HepG2 (cell line): ENCODE measurements around the gene SLC1A2. TPM values are rescaled to one million over a fixed set of nuclear protein-coding genes. Genes with fewer than 3 reads are reported as not detected.

Experiments used
- ATAC-seq: fragments of 200-7000 bp; cut with Tn5 transposase; 3 replicates; pipeline ENCODE4 v1.9.1; 2020; ENCODE audit warnings: mild to moderate bottlenecking, moderate library complexity
- BruUV-seq: library from RNA; stranded (reverse); fragments of 400-500 nt; replicated peaks from 2 replicates; lab custom pipeline; 2021; lab: Mats Ljungman, UMichigan
- CTCF ChIA-PET: fragments of 300-600 bp; formaldehyde crosslinking; extraction: SDS; loops from one replicate; lab custom pipeline; 2021; ENCODE audit warnings: low total read pairs, inconsistent platforms, low intra/inter-chr PET ratio; lab: Yijun Ruan, JAX
- POLR2A ChIA-PET: fragments of 350-600 bp; sonication (Branson Sonifier 250); formaldehyde crosslinking; loops from one replicate; lab custom pipeline; 2020; ENCODE audit warnings: antibody characterized with exemption, inconsistent platforms; lab: Yijun Ruan, JAX
- DNase-seq: peaks from one replicate; pipeline ENCODE4 v3.0.0-alpha.2; 2015; ENCODE audit warnings: low spot score
- FAIRE-seq: peaks from 3 replicates; lab custom pipeline; 2011; peaks lifted over from hg19 to GRCh38; lab: Jason Lieb, UNC
- H2AFZ ChIP-seq: one replicate; pipeline ENCODE4 v1.6.1; 2011; ENCODE audit warnings: low read length, inconsistent platforms
- H3K27ac ChIP-seq: fragments of 300-600 bp; 3 replicates; pipeline ENCODE4 v1.8.0; 2011; ENCODE audit warnings: mixed run types, mild to moderate bottlenecking, mixed read lengths, low read length, inconsistent platforms; ENCODE audit not compliant: insufficient read depth; ENCODE audit errors: extremely low read length
- H3K27me3 ChIP-seq, 2 experiments: fragments of 200-600 bp in 1 of 2; 2 replicates in 1 of 2; 3 replicates in 1 of 2; pipeline versions ENCODE4 v1.6.0 to v1.8.0; 2011; ENCODE audit warnings: low read length in 2 of 2, mild to moderate bottlenecking in 2 of 2, moderate library complexity in 2 of 2, inconsistent platforms in 1 of 2; ENCODE audit not compliant: insufficient read depth in 2 of 2, control insufficient read depth in 1 of 2
- H3K36me3 ChIP-seq, 2 experiments: fragments of 200-600 bp in 1 of 2; replicated peaks in 1 of 2; 2 replicates in 1 of 2; 3 replicates in 1 of 2; pipeline versions ENCODE4 v1.5.1 to v1.8.0; 2011; ENCODE audit warnings: low read length in 2 of 2, inconsistent platforms in 1 of 2; ENCODE audit not compliant: insufficient read depth in 2 of 2, control insufficient read depth in 1 of 2
- H3K4me1 ChIP-seq: 2 replicates; pipeline ENCODE4 v1.5.1; 2012; ENCODE audit warnings: low read length, inconsistent platforms; ENCODE audit not compliant: insufficient read depth
- H3K4me2 ChIP-seq: 2 replicates; pipeline ENCODE4 v1.6.0; 2011; ENCODE audit warnings: low read depth, low read length, inconsistent platforms
- H3K4me3 ChIP-seq, 3 experiments: fragments of 200-600 bp in 1 of 3; sonication (generic), shearing (Covaris generic) in 1 of 3; replicated peaks in 1 of 3; 2 replicates each; pipeline ENCODE4 v1.5.1; 2011 to 2016; ENCODE audit warnings: low read length in 3 of 3, inconsistent platforms in 2 of 3, low read depth in 2 of 3, mild to moderate bottlenecking in 2 of 3, control low read depth in 1 of 3, mixed read lengths in 1 of 3; ENCODE audit not compliant: insufficient read depth in 1 of 3
- H3K79me2 ChIP-seq: one replicate; pipeline ENCODE4 v1.6.1; 2011; ENCODE audit warnings: low read length, inconsistent platforms; ENCODE audit not compliant: insufficient read depth
- H3K9ac ChIP-seq: 2 replicates; pipeline ENCODE4 v1.6.0; 2011; ENCODE audit warnings: mild to moderate bottlenecking, low read depth, low read length, inconsistent platforms; ENCODE audit not compliant: insufficient read depth
- H3K9me3 ChIP-seq: 2 replicates; pipeline ENCODE4 v1.5.1; 2012; ENCODE audit warnings: mild to moderate bottlenecking, low read length
- H4K20me1 ChIP-seq: 2 replicates; pipeline ENCODE4 v1.6.0; 2011; ENCODE audit warnings: inconsistent platforms, mild to moderate bottlenecking, low read length, moderate library complexity; ENCODE audit not compliant: insufficient read depth
- CBX2 ChIP-seq, 2 experiments: fragments of 200-600 bp in 1 of 2; sonication (generic); formaldehyde crosslinking in 1 of 2; IDR thresholded peaks; 2 replicates each; pipeline versions ENCODE4 v1.7.0 to v1.8.1; 2018 to 2022; ENCODE audit warnings: low read depth in 2 of 2, low read length in 1 of 2, mild to moderate bottlenecking in 1 of 2, missing genetic modification reagents in 1 of 2
- IKZF4 ChIP-seq: sonication (generic); formaldehyde crosslinking; IDR thresholded peaks from 2 replicates; pipeline ENCODE4 v1.5.1; 2020; ENCODE audit warnings: borderline replicate concordance, mild to moderate bottlenecking, low read depth, missing genetic modification reagents; ENCODE audit errors: not compliant biosample characterization
- NFRKB ChIP-seq: fragments of 450-650 bp; IDR thresholded peaks from 2 replicates; pipeline ENCODE4 v1.6.1; 2017
- PAX8 ChIP-seq: sonication (generic); formaldehyde crosslinking; IDR thresholded peaks from 2 replicates; pipeline ENCODE4 v1.8.0; 2022; ENCODE audit warnings: mild to moderate bottlenecking, missing genetic modification reagents, borderline replicate concordance
- SIN3A ChIP-seq: IDR thresholded peaks from 2 replicates; pipeline ENCODE4 v1.6.1; 2011; ENCODE audit warnings: low read depth, mild to moderate bottlenecking, control low read depth, low read length, borderline replicate concordance
- SMYD3 ChIP-seq: sonication (generic); formaldehyde crosslinking; IDR thresholded peaks from 2 replicates; pipeline ENCODE4 v1.8.1; 2023; ENCODE audit warnings: mild to moderate bottlenecking, missing genetic modification reagents
- TARDBP ChIP-seq: sonication (generic); formaldehyde crosslinking; IDR thresholded peaks from 2 replicates; pipeline ENCODE4 v1.8.0; 2022; ENCODE audit warnings: mild to moderate bottlenecking, missing genetic modification reagents
- TEAD2 ChIP-seq: sonication (generic); formaldehyde crosslinking; IDR thresholded peaks from 2 replicates; pipeline ENCODE4 v1.9.0; 2021; ENCODE audit warnings: missing genetic modification reagents
- XRCC5 ChIP-seq: fragments of 200-400 bp; formaldehyde crosslinking; optimal IDR thresholded peaks from 2 replicates; pipeline ENCODE3; 2017; ENCODE audit warnings: mild to moderate bottlenecking, low read length
- ZBTB38 ChIP-seq: sonication (generic); formaldehyde crosslinking; IDR thresholded peaks from 2 replicates; pipeline ENCODE4 v1.5.1; 2020; ENCODE audit warnings: mild to moderate bottlenecking, missing genetic modification reagents
- ZNF501 ChIP-seq: sonication (generic); formaldehyde crosslinking; IDR thresholded peaks from 2 replicates; pipeline ENCODE4 v1.5.1; 2020; ENCODE audit warnings: mild to moderate bottlenecking, moderate library complexity, missing genetic modification reagents
- ZNF616 ChIP-seq: sonication (generic); formaldehyde crosslinking; IDR thresholded peaks from 2 replicates; pipeline ENCODE4 v1.5.0; 2020; ENCODE audit warnings: low read depth, mild to moderate bottlenecking, missing genetic modification reagents
- WGBS: methylation state at CpG from one replicate; pipeline ENCODE4 v1.1.6; 2017; ENCODE audit warnings: low lambda C conversion rate; 5-methylcytosine and 5-hydroxymethylcytosine counted together
- in situ Hi-C: cut with HindIII; loops from 2 replicates; pipeline ENCODE4 v1.10.0; 2017; ENCODE audit warnings: low pct_unique_long_range_greater_than_20kb; ENCODE audit not compliant: extremely low pct_ligation_motif_present
- intact Hi-C: fragments of 100-400 bp; cut with micrococcal nuclease; formaldehyde crosslinking; loops from one replicate; pipeline ENCODE4 v1.10.0; 2022; ENCODE audit not compliant: unreplicated experiment
- polyA plus RNA-seq, 8 experiments: library from polyadenylated mRNA; depleted of rRNA in 3 of 8; stranded (reverse) in 7 of 8; unstranded in 1 of 8; fragments of >200 nt; fragmentation: Illumina TruSeq in 4 of 8; extraction: Trizol in 4 of 8; gene quantifications; 2 replicates each; pipeline versions ENCODE4 v1.2.1 to v1.2.3, GENCODE V29; 2011 to 2016; ENCODE audit warnings: low read depth in 4 of 8, missing spikeins in 1 of 8, mixed read lengths in 1 of 8; ENCODE audit not compliant: insufficient read depth in 1 of 8
- total RNA-seq, 5 experiments: library from RNA; depleted of rRNA; stranded (reverse); fragments of >200 nt; fragmentation: Illumina TruSeq; extraction: Trizol; gene quantifications; 2 replicates each; pipeline ENCODE4 v1.2.3, GENCODE V29; 2016; ENCODE audit warnings: low read depth in 1 of 5
- TF ChIP-seq, protein P1 (sequence below): sonication (generic); formaldehyde crosslinking; IDR thresholded peaks from 2 replicates; pipeline ENCODE4 v1.4.0; 2020; ENCODE audit warnings: missing genetic modification reagents

The SLC1A2 gene
- total and polyA plus RNA-seq, 2 of the 13 experiments (the other 11 are each of a cell fraction or from before 2014, with no cell fraction given): 23.2 to 43.2 TPM

- ChIA-PET POLR2A (no interaction called here), CTCF (no interaction called here)
- no peak for FAIRE-seq
- in situ Hi-C loops (no loop called here), intact Hi-C loops (no loop called here)
- BruUV-seq: no TSS peak
- no peaks in the 10 kb centered on the region for H4K20me1 ChIP-seq
- TF ChIP-seq PAX8 (CRISPR knock-in tag) (no peak), SIN3A (no peak), ZBTB38 (CRISPR knock-in tag) (no peak), IKZF4 (no peak), ZNF501 (CRISPR knock-in tag) (no peak), ZNF616 (CRISPR knock-in tag) (no peak), TARDBP (CRISPR knock-in tag) (no peak), NFRKB (no peak), CBX2 (IDR thresholded peaks at IDR 0.05; ENCODE audit: low read depth, low read length) (no peak), CBX2 (CRISPR knock-in tag; IDR thresholded peaks at IDR 0.05; ENCODE audit: low read depth) (no peak), XRCC5 (no peak), SMYD3 (CRISPR knock-in tag) (no peak), TEAD2 (no peak)
- TF ChIP-seq, protein P1, sequence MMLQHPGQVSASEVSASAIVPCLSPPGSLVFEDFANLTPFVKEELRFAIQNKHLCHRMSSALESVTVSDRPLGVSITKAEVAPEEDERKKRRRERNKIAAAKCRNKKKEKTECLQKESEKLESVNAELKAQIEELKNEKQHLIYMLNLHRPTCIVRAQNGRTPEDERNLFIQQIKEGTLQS: no peak
- no peak for ATAC-seq
- no peaks in the 10 kb centered on the region for H3K79me2 ChIP-seq
- DNase-seq: no peak
- H3K4me1 ChIP-seq: peaks cover 8% of the 10 kb centered on the region
- no peak overlapping the region for H3K4me3 ChIP-seq
- no peak overlapping the region for H3K9ac ChIP-seq
- H3K36me3 ChIP-seq: no peaks in the 10 kb centered on the region
- 33% methylated on average over 3 of the region's 3 CpGs for WGBS
- H3K27ac ChIP-seq: no peak overlapping the region
- no peak overlapping the region for H3K4me2 ChIP-seq
- no peaks in the 10 kb centered on the region for H3K9me3 ChIP-seq
- H3K27me3 ChIP-seq: no peaks in the 10 kb centered on the region; a peak in 1 of 5 replicates
- no peak overlapping the region for H2AFZ ChIP-seq
These were observed 171.5 kb downstream of the SLC1A2 start for GRCh38 chr11:35247863-35248262.
